T-helper 1 cell treated with Interleukin-12 subunit alpha and Interleukin-12 subunit beta and Interleukin-4 antibody, amounts not matched to agents 30 μg/mL and 1 μg/mL, for 36 hours (primary cell): ENCODE results near the gene AOPEP.

Experiments used
- H3K27ac Mint-ChIP-seq: one replicate; pipeline ENCODE4 v1.8.0; 2021; ENCODE audit warnings: mild to moderate bottlenecking, mixed read lengths
- H3K27me3 Mint-ChIP-seq: one replicate; pipeline ENCODE4 v1.8.0; 2021; ENCODE audit warnings: low read depth, mixed read lengths
- H3K36me3 Mint-ChIP-seq: one replicate; pipeline ENCODE4 v1.8.0; 2021; ENCODE audit warnings: low read depth, mixed read lengths
- H3K4me1 Mint-ChIP-seq: one replicate; pipeline ENCODE4 v1.8.0; 2021; ENCODE audit warnings: low read depth, mixed read lengths
- H3K4me3 Mint-ChIP-seq: one replicate; pipeline ENCODE4 v1.8.0; 2021; ENCODE audit warnings: mild to moderate bottlenecking, moderate library complexity, mixed read lengths
- H3K9me3 Mint-ChIP-seq: one replicate; pipeline ENCODE4 v1.8.0; 2021; ENCODE audit warnings: mixed read lengths

AOPEP gene

GRCh38 chr9:94908011-94908563 is 181.6 kb downstream of the AOPEP start:
- Mint-ChIP-seq H3K9me3 (no peaks in the 10 kb centered on the region), H3K4me1 (no peaks in the 10 kb centered on the region), H3K36me3 (no peaks in the 10 kb centered on the region), H3K27ac (no peak overlapping the region), H3K4me3 (no peak overlapping the region), H3K27me3 (no peaks in the 10 kb centered on the region)

GRCh38 chr9:94908583-94909249 is 182.2 kb downstream of the AOPEP start:
- Mint-ChIP-seq H3K27ac (no peak overlapping the region), H3K4me1 (no peaks in the 10 kb centered on the region), H3K9me3 (no peaks in the 10 kb centered on the region), H3K27me3 (no peaks in the 10 kb centered on the region), H3K4me3 (no peak overlapping the region), H3K36me3 (no peaks in the 10 kb centered on the region)

GRCh38 chr9:94909250-94909894 is 182.9 kb downstream of the AOPEP start:
- Mint-ChIP-seq H3K27me3 (no peaks in the 10 kb centered on the region), H3K27ac (no peak overlapping the region), H3K4me1 (no peaks in the 10 kb centered on the region), H3K9me3 (no peaks in the 10 kb centered on the region), H3K4me3 (no peak overlapping the region), H3K36me3 (no peaks in the 10 kb centered on the region)

GRCh38 chr9:94909965-94910730 is 183.6 kb downstream of the AOPEP start:
- Mint-ChIP-seq H3K9me3 (no peaks in the 10 kb centered on the region), H3K36me3 (no peaks in the 10 kb centered on the region), H3K27ac (no peak overlapping the region), H3K27me3 (no peaks in the 10 kb centered on the region), H3K4me1 (no peaks in the 10 kb centered on the region), H3K4me3 (no peak overlapping the region)

GRCh38 chr9:94911211-94911610 is 184.7 kb downstream of the AOPEP start:
- H3K9me3 Mint-ChIP-seq = no peaks in the 10 kb centered on the region
- no peaks in the 10 kb centered on the region for H3K36me3 Mint-ChIP-seq
- H3K4me3 Mint-ChIP-seq = no peak overlapping the region
- no peaks in the 10 kb centered on the region for H3K27me3 Mint-ChIP-seq
- H3K4me1 Mint-ChIP-seq = no peaks in the 10 kb centered on the region
- H3K27ac Mint-ChIP-seq = no peak overlapping the region

- H3K4me3 Mint-ChIP-seq = no peak overlapping the region
- H3K4me1 Mint-ChIP-seq = no peaks in the 10 kb centered on the region
- H3K36me3 Mint-ChIP-seq = no peaks in the 10 kb centered on the region
- H3K27me3 Mint-ChIP-seq = no peaks in the 10 kb centered on the region
- no peak overlapping the region for H3K27ac Mint-ChIP-seq
- no peaks in the 10 kb centered on the region for H3K9me3 Mint-ChIP-seq
Observed at GRCh38 chr9:94911986-94912635, 185.6 kb downstream of the AOPEP start.

- Mint-ChIP-seq H3K27me3 (no peaks in the 10 kb centered on the region), H3K4me1 (peaks cover 1% of the 10 kb centered on the region), H3K27ac (no peak overlapping the region), H3K9me3 (no peaks in the 10 kb centered on the region), H3K36me3 (no peaks in the 10 kb centered on the region), H3K4me3 (no peak overlapping the region)
Observed at GRCh38 chr9:94912700-94913249, 186.3 kb downstream of the AOPEP start.

GRCh38 chr9:94913550-94913949 is 187.1 kb downstream of the AOPEP start:
- H3K27ac Mint-ChIP-seq = no peak overlapping the region
- no peaks in the 10 kb centered on the region for H3K9me3 Mint-ChIP-seq
- peaks cover 1% of the 10 kb centered on the region for H3K4me1 Mint-ChIP-seq
- no peaks in the 10 kb centered on the region for H3K36me3 Mint-ChIP-seq
- H3K27me3 Mint-ChIP-seq = no peaks in the 10 kb centered on the region
- no peak overlapping the region for H3K4me3 Mint-ChIP-seq

GRCh38 chr9:94915476-94916450 is 189.3 kb downstream of the AOPEP start:
- Mint-ChIP-seq H3K4me1 (peaks cover 3% of the 10 kb centered on the region), H3K27me3 (no peaks in the 10 kb centered on the region), H3K9me3 (no peaks in the 10 kb centered on the region), H3K4me3 (no peak overlapping the region), H3K36me3 (no peaks in the 10 kb centered on the region), H3K27ac (no peak overlapping the region)

- no peaks in the 10 kb centered on the region for H3K27me3 Mint-ChIP-seq
- no peak overlapping the region for H3K4me3 Mint-ChIP-seq
- no peak overlapping the region for H3K27ac Mint-ChIP-seq
- H3K9me3 Mint-ChIP-seq = no peaks in the 10 kb centered on the region
- H3K36me3 Mint-ChIP-seq = no peaks in the 10 kb centered on the region
- peaks cover 3% of the 10 kb centered on the region for H3K4me1 Mint-ChIP-seq
Observed at GRCh38 chr9:94916956-94917355, 190.5 kb downstream of the AOPEP start.

GRCh38 chr9:94918038-94918753 is 191.7 kb downstream of the AOPEP start:
- no peaks in the 10 kb centered on the region for H3K36me3 Mint-ChIP-seq
- H3K27ac Mint-ChIP-seq = no peak overlapping the region
- H3K27me3 Mint-ChIP-seq = no peaks in the 10 kb centered on the region
- H3K9me3 Mint-ChIP-seq = no peaks in the 10 kb centered on the region
- no peak overlapping the region for H3K4me3 Mint-ChIP-seq
- H3K4me1 Mint-ChIP-seq = peaks cover 3% of the 10 kb centered on the region

- no peaks in the 10 kb centered on the region for H3K36me3 Mint-ChIP-seq
- H3K4me1 Mint-ChIP-seq = peaks cover 3% of the 10 kb centered on the region
- no peak overlapping the region for H3K4me3 Mint-ChIP-seq
- no peaks in the 10 kb centered on the region for H3K9me3 Mint-ChIP-seq
- no peaks in the 10 kb centered on the region for H3K27me3 Mint-ChIP-seq
- no peak overlapping the region for H3K27ac Mint-ChIP-seq
Observed at GRCh38 chr9:94919376-94920098, 193.0 kb downstream of the AOPEP start.
